HEK293 (cell line): ENCODE results near the gene ARHGEF39.

Source experiments
- CTCF ChIA-PET: fragments of 350-600 bp; formaldehyde crosslinking; extraction: SDS; loops from one replicate; lab custom pipeline; 2021; ENCODE audit warnings: antibody characterized with exemption; lab: Yijun Ruan, JAX
- POLR2A ChIA-PET: fragments of 300-600 bp; formaldehyde crosslinking; extraction: SDS; loops from one replicate; lab custom pipeline; 2020; ENCODE audit warnings: antibody characterized with exemption, inconsistent platforms; lab: Yijun Ruan, JAX
- H3K27ac ChIP-seq: fragments of 200-500 bp; sonication (Bioruptor generic); 2 replicates; pipeline ENCODE4 v1.5.1; 2014; ENCODE audit warnings: low read depth, low read length, control low read depth, inconsistent platforms; ENCODE audit errors: extremely low read depth
- H3K36me3 ChIP-seq, 2 experiments: fragments of 200-500 bp in 1 of 2; sonication (Bioruptor generic) in 1 of 2; 1 replicate in 1 of 2; 2 replicates in 1 of 2; pipeline ENCODE4 v1.5.1; 2014 to 2017; ENCODE audit warnings: inconsistent platforms in 2 of 2, low read length in 2 of 2; ENCODE audit not compliant: control insufficient read depth in 2 of 2, insufficient read depth in 1 of 2
- H3K4me1 ChIP-seq: fragments of 200-500 bp; sonication (Bioruptor generic); 2 replicates; pipeline ENCODE4 v1.5.1; 2014; ENCODE audit warnings: mild to moderate bottlenecking, low read length, inconsistent platforms; ENCODE audit not compliant: control insufficient read depth, insufficient read depth
- H3K4me3 ChIP-seq: 2 replicates; pipeline ENCODE4 v1.5.1; 2011; ENCODE audit warnings: low read depth, mild to moderate bottlenecking, control low read depth, low read length, moderate library complexity
- H3K9me3 ChIP-seq: fragments of 200-500 bp; sonication (Bioruptor generic); 2 replicates; pipeline ENCODE4 v1.5.1; 2014; ENCODE audit warnings: low read depth, low read length, inconsistent platforms; ENCODE audit not compliant: control insufficient read depth, insufficient read depth
- GFI1B ChIP-seq: fragments of 450-650 bp; formaldehyde crosslinking; IDR thresholded peaks from 2 replicates; pipeline ENCODE4 v1.5.1; 2016; ENCODE audit warnings: missing biosample characterization, missing genetic modification characterization
- SETDB1 ChIP-seq: IDR thresholded peaks from one replicate; pipeline ENCODE4 v1.6.1; 2017; ENCODE audit warnings: mild to moderate bottlenecking, low read length, moderate library complexity, mixed read lengths; ENCODE audit not compliant: insufficient read length
- SP2 ChIP-seq: fragments of 450-650 bp; formaldehyde crosslinking; IDR thresholded peaks from 2 replicates; pipeline ENCODE4 v1.5.1; 2016; ENCODE audit warnings: missing biosample characterization, missing genetic modification characterization
- TRIM28 ChIP-seq: IDR thresholded peaks from 2 replicates; pipeline ENCODE4 v1.6.1; 2011; ENCODE audit warnings: low read length, control low read depth, borderline replicate concordance
- ZBTB10 ChIP-seq: fragments of 450-650 bp; formaldehyde crosslinking; IDR thresholded peaks from 2 replicates; pipeline ENCODE4 v1.5.1; 2016; ENCODE audit warnings: missing biosample characterization, missing genetic modification characterization
- ZBTB20 ChIP-seq: fragments of 450-650 bp; formaldehyde crosslinking; IDR thresholded peaks from 2 replicates; pipeline ENCODE4 v1.5.1; 2016; ENCODE audit warnings: missing biosample characterization, missing genetic modification characterization
- ZIC2 ChIP-seq: fragments of 450-650 bp; formaldehyde crosslinking; IDR thresholded peaks from 2 replicates; pipeline ENCODE4 v1.5.1; 2016; ENCODE audit warnings: missing biosample characterization, missing genetic modification characterization
- ZNF157 ChIP-seq: fragments of 450-650 bp; formaldehyde crosslinking; IDR thresholded peaks from 2 replicates; pipeline ENCODE4 v1.5.1; 2016; ENCODE audit warnings: missing biosample characterization, missing genetic modification characterization
- ZNF174 ChIP-seq: fragments of 450-650 bp; formaldehyde crosslinking; IDR thresholded peaks from 2 replicates; pipeline ENCODE4 v1.5.0; 2017; ENCODE audit warnings: missing biosample characterization, mild to moderate bottlenecking, missing genetic modification characterization
- ZNF350 ChIP-seq: fragments of 450-650 bp; formaldehyde crosslinking; IDR thresholded peaks from 2 replicates; pipeline ENCODE4 v1.5.0; 2017; ENCODE audit warnings: missing biosample characterization, mild to moderate bottlenecking, missing genetic modification characterization
- ZNF558 ChIP-seq: fragments of 450-650 bp; formaldehyde crosslinking; IDR thresholded peaks from 2 replicates; pipeline ENCODE4 v1.5.1; 2016; ENCODE audit warnings: missing biosample characterization, missing genetic modification characterization
- ZNF571 ChIP-seq: fragments of 450-650 bp; formaldehyde crosslinking; IDR thresholded peaks from 2 replicates; pipeline ENCODE4 v1.5.0; 2017; ENCODE audit warnings: missing biosample characterization, missing genetic modification characterization
- ZNF654 ChIP-seq: fragments of 450-650 bp; formaldehyde crosslinking; IDR thresholded peaks from 2 replicates; pipeline ENCODE4 v1.5.1; 2016; ENCODE audit warnings: low read depth, missing biosample characterization, missing genetic modification characterization
- ZNF658 ChIP-seq: fragments of 450-650 bp; formaldehyde crosslinking; IDR thresholded peaks from 2 replicates; pipeline ENCODE4; 2016; ENCODE audit warnings: missing biosample characterization, missing genetic modification characterization
- ZNF660 ChIP-seq: fragments of 450-650 bp; IDR thresholded peaks from 2 replicates; pipeline ENCODE4 v1.5.1; 2018; ENCODE audit warnings: missing biosample characterization, mild to moderate bottlenecking, missing genetic modification characterization
- ZSCAN23 ChIP-seq: fragments of 450-650 bp; formaldehyde crosslinking; IDR thresholded peaks from 2 replicates; pipeline ENCODE4 v1.5.1; 2016; ENCODE audit warnings: missing biosample characterization, missing genetic modification characterization
- ZXDB ChIP-seq: fragments of 450-650 bp; formaldehyde crosslinking; IDR thresholded peaks from 2 replicates; pipeline ENCODE4 v1.5.1; 2016; ENCODE audit warnings: missing biosample characterization, missing genetic modification characterization
- TF ChIP-seq, protein P1 (sequence below): fragments of 450-650 bp; IDR thresholded peaks from 2 replicates; pipeline ENCODE4 v1.5.1; 2018; ENCODE audit warnings: missing biosample characterization, mild to moderate bottlenecking, missing genetic modification characterization
- TF ChIP-seq, protein P2 (sequence below): fragments of 450-650 bp; formaldehyde crosslinking; IDR thresholded peaks from 2 replicates; pipeline ENCODE4 v1.5.1; 2016; ENCODE audit warnings: missing biosample characterization, missing genetic modification characterization, low read depth
- TF ChIP-seq, protein P3 (sequence below): fragments of 450-650 bp; formaldehyde crosslinking; IDR thresholded peaks from 2 replicates; pipeline ENCODE4 v1.5.1; 2016; ENCODE audit warnings: missing biosample characterization, missing genetic modification characterization
- TF ChIP-seq, protein P4 (sequence below): fragments of 450-650 bp; formaldehyde crosslinking; IDR thresholded peaks from 2 replicates; pipeline ENCODE4 v1.5.1; 2016; ENCODE audit warnings: missing biosample characterization, missing genetic modification characterization
- TF ChIP-seq, protein P5 (sequence below): fragments of 450-650 bp; formaldehyde crosslinking; IDR thresholded peaks from 2 replicates; pipeline ENCODE4 v1.5.1; 2017; ENCODE audit warnings: missing biosample characterization, missing genetic modification characterization

Gene ARHGEF39

GRCh38 chr9:35700031-35700430 lies 35.0 kb upstream of the ARHGEF39 start:
- no peak overlapping the region for H3K27ac ChIP-seq
- TF ChIP-seq ZNF660 (tag by site-specific recombination) (no peak), TRIM28 (no peak), ZNF174 (no peak), ZIC2 (tag by site-specific recombination) (no peak), ZBTB10 (no peak), SP2 (tag by site-specific recombination) (no peak), ZNF157 (tag by site-specific recombination) (no peak), ZXDB (tag by site-specific recombination) (no peak), ZNF658 (tag by site-specific recombination) (no peak), ZNF571 (no peak), ZBTB20 (tag by site-specific recombination) (no peak), ZSCAN23 (tag by site-specific recombination) (no peak), ZNF654 (tag by site-specific recombination) (no peak), GFI1B (tag by site-specific recombination) (no peak)
- TF ChIP-seq, protein P1, sequence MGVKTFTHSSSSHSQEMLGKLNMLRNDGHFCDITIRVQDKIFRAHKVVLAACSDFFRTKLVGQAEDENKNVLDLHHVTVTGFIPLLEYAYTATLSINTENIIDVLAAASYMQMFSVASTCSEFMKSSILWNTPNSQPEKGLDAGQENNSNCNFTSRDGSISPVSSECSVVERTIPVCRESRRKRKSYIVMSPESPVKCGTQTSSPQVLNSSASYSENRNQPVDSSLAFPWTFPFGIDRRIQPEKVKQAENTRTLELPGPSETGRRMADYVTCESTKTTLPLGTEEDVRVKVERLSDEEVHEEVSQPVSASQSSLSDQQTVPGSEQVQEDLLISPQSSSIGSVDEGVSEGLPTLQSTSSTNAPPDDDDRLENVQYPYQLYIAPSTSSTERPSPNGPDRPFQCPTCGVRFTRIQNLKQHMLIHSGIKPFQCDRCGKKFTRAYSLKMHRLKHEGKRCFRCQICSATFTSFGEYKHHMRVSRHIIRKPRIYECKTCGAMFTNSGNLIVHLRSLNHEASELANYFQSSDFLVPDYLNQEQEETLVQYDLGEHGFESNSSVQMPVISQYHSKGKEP (tag by site-specific recombination): no peak
- TF ChIP-seq, protein P2, sequence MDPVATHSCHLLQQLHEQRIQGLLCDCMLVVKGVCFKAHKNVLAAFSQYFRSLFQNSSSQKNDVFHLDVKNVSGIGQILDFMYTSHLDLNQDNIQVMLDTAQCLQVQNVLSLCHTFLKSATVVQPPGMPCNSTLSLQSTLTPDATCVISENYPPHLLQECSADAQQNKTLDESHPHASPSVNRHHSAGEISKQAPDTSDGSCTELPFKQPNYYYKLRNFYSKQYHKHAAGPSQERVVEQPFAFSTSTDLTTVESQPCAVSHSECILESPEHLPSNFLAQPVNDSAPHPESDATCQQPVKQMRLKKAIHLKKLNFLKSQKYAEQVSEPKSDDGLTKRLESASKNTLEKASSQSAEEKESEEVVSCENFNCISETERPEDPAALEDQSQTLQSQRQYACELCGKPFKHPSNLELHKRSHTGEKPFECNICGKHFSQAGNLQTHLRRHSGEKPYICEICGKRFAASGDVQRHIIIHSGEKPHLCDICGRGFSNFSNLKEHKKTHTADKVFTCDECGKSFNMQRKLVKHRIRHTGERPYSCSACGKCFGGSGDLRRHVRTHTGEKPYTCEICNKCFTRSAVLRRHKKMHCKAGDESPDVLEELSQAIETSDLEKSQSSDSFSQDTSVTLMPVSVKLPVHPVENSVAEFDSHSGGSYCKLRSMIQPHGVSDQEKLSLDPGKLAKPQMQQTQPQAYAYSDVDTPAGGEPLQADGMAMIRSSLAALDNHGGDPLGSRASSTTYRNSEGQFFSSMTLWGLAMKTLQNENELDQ (tag by site-specific recombination): no peak
- TF ChIP-seq, protein P3, sequence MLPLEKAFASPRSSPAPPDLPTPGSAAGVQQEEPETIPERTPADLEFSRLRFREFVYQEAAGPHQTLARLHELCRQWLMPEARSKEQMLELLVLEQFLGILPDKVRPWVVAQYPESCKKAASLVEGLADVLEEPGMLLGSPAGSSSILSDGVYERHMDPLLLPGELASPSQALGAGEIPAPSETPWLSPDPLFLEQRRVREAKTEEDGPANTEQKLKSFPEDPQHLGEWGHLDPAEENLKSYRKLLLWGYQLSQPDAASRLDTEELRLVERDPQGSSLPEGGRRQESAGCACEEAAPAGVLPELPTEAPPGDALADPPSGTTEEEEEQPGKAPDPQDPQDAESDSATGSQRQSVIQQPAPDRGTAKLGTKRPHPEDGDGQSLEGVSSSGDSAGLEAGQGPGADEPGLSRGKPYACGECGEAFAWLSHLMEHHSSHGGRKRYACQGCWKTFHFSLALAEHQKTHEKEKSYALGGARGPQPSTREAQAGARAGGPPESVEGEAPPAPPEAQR (tag by site-specific recombination): no peak
- ChIA-PET POLR2A (interaction anchor here (1.3 kb wide), 1 partner anchor 32 kb away, joined by 3 read pairs; the partner anchor contains the start of genes CREB3 and TLN1), CTCF (interaction anchor here (0.7 to 1.2 kb wide), 3 partner anchors 9 to 53 kb away, joined by 3 to 4 read pairs (median 3); no protein-coding TSS in a partner anchor)
- no peak overlapping the region for H3K4me3 ChIP-seq
- H3K36me3 ChIP-seq: peaks cover 27 to 94% of the 10 kb centered on the region in 2 experiments
- H3K4me1 ChIP-seq: no peaks in the 10 kb centered on the region
- no peaks in the 10 kb centered on the region for H3K9me3 ChIP-seq

DNA sequence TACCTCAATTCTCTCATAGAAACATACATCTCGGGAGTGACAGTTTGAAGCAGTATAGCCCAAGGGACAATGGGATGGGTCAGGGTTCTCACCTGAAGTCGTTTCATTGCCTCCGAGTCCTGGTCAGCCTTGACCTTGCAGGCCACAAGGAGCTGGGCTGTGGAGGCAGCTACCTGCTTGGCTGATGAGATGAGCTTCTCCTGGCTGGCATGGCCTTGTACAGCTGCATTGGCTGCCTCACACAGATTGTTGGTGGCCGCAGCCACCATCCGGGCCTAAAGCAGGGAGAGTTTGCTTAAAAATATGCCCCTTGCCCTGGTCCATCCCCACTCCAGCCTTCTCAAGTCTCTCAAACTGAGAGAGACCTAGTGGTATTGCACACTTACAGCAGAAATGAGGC lies 33.2 kb upstream of the ARHGEF39 start:
- no peak overlapping the region for H3K4me3 ChIP-seq
- CTCF ChIA-PET: interaction anchor here (1.1 to 9.0 kb wide), 6 partner anchors 12 to 137 kb away, joined by 3 to 157 read pairs (median 38); partner anchors contain the start of genes ARHGEF39, CCDC107, CREB3 and RMRP
- H3K9me3 ChIP-seq: no peaks in the 10 kb centered on the region
- POLR2A ChIA-PET: no interaction called here
- TF ChIP-seq ZNF558 (tag by site-specific recombination): no peak
- TF ChIP-seq ZNF350 (tag by site-specific recombination): no peak
- TF ChIP-seq, protein P4, sequence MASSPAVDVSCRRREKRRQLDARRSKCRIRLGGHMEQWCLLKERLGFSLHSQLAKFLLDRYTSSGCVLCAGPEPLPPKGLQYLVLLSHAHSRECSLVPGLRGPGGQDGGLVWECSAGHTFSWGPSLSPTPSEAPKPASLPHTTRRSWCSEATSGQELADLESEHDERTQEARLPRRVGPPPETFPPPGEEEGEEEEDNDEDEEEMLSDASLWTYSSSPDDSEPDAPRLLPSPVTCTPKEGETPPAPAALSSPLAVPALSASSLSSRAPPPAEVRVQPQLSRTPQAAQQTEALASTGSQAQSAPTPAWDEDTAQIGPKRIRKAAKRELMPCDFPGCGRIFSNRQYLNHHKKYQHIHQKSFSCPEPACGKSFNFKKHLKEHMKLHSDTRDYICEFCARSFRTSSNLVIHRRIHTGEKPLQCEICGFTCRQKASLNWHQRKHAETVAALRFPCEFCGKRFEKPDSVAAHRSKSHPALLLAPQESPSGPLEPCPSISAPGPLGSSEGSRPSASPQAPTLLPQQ (tag by site-specific recombination): no peak
- TF ChIP-seq, protein P5, sequence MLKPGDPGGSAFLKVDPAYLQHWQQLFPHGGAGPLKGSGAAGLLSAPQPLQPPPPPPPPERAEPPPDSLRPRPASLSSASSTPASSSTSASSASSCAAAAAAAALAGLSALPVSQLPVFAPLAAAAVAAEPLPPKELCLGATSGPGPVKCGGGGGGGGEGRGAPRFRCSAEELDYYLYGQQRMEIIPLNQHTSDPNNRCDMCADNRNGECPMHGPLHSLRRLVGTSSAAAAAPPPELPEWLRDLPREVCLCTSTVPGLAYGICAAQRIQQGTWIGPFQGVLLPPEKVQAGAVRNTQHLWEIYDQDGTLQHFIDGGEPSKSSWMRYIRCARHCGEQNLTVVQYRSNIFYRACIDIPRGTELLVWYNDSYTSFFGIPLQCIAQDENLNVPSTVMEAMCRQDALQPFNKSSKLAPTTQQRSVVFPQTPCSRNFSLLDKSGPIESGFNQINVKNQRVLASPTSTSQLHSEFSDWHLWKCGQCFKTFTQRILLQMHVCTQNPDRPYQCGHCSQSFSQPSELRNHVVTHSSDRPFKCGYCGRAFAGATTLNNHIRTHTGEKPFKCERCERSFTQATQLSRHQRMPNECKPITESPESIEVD (tag by site-specific recombination): no peak
- no peak for TF ChIP-seq SETDB1
- no peaks in the 10 kb centered on the region for H3K4me1 ChIP-seq
- H3K36me3 ChIP-seq: peaks cover 27 to 76% of the 10 kb centered on the region in 2 experiments; a peak in 2 of 3 replicates
- no peak overlapping the region for H3K27ac ChIP-seq
